HG03354 (cell line): Measurements from ENCODE around the gene LEKR1.
"Not testable (repeated sequence)": the region's sequence is repeated elsewhere in the genome, so short reads cannot be mapped to it uniquely, and the experiment has no call there.

Source experiments
- ATAC-seq: cut with Tn5 transposase; IDR thresholded peaks from one replicate; pipeline ENCODE4 v1.9.1; 2021; ENCODE audit warnings: mild to moderate bottlenecking; ENCODE audit not compliant: unreplicated experiment, poor library complexity, severe bottlenecking

The LEKR1 gene

GRCh38 chr3:156831006-156831405, 4.9 kb downstream of the LEKR1 start:
- no peak for ATAC-seq

DNA sequence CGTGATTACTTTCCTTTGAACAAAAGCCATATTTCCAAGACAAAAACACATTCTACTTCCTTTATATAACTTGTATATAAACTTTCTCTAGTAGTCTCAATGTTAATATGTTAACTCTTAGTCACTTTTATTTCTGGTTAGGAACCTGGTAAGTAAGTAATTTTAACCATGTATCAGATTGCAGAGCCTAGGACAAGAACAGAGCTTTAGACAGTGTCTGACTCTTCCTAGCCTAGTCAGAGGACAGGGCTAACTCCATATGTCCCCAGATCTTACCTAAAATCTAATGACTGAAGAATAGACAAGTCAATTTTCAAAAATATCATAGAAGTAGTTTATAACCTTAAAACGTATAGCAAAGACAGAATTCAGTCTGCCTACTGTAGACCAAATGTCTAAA, 8.3 kb downstream of the LEKR1 start:
- ATAC-seq = no peak

DNA sequence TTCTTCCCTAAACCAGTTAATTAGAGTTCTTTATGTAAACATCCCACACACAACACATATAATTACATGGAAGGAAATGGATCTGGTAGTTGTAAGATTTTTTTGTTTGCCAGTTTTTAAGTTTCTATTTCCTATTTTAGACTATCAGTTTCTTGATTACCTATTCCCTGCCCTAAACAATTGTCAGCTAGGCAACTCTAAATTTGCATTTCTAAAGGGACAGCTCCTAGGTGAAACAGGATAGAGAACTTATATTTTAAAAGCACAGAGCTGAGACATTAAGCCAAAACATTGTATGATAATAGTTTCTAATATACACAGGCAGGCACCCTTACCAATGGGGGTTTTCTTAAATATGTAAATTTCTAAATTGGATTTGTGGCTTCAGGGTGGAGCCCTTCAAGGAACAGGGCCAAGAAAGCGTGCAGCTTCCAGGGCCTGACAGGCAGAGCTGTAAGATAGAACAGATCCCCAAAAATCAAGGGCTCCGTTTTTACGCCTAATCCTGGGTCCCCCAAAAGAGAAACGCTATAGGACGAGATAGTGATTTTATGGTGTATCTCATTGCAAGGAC, 8.9 kb downstream of the LEKR1 start:
- peak; percentile 81 for ATAC-seq

GRCh38 chr3:156836701-156837100, 10.5 kb downstream of the LEKR1 start:
- ATAC-seq = no peak

GRCh38 chr3:156837115-156837514, 11.0 kb downstream of the LEKR1 start:
- no peak for ATAC-seq

GRCh38 chr3:156838035-156838434, 11.9 kb downstream of the LEKR1 start:
- no peak for ATAC-seq

DNA sequence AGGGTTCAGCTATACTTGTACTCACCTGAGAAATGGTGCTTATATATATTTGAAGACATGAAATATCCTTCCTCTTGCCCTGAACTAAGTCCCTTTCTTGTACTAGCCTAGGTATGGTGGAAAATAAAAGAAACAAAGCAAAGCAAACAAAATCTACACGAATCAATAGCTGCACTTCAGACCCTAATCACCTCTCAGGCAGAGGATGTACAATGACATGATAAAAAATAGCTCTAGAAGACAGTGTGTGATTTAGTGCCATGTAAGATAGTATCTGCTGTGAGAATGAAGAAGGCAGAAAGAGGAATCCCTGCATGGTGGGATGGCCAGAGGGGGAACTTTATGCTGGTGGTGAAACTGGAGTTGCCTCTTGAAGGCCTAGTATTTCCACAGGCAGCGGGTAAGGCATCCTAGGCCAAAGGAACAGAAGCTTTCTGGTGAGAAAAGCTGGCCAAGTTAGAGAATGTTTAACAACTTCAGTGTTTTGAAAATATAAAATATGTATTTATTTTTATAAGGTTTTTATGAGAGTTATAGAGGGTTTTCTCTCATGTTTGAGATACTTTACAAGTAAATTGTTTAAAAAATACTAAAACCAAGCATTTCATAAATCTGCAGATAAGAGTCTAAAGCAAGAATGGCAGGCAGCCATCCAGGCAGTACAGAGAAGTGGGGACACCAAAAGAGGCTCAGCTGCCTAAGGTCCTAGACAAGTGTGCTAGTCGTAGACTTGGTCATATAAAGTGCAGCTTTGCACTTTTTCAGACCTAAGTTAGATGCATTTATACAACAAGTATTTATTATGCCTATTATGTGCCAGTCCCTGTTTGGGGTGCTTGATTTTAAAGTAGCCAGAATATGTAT, 14.9 kb downstream of the LEKR1 start:
- no peak for ATAC-seq

GRCh38 chr3:156843071-156843808, 17.1 kb downstream of the LEKR1 start:
- no peak for ATAC-seq

DNA sequence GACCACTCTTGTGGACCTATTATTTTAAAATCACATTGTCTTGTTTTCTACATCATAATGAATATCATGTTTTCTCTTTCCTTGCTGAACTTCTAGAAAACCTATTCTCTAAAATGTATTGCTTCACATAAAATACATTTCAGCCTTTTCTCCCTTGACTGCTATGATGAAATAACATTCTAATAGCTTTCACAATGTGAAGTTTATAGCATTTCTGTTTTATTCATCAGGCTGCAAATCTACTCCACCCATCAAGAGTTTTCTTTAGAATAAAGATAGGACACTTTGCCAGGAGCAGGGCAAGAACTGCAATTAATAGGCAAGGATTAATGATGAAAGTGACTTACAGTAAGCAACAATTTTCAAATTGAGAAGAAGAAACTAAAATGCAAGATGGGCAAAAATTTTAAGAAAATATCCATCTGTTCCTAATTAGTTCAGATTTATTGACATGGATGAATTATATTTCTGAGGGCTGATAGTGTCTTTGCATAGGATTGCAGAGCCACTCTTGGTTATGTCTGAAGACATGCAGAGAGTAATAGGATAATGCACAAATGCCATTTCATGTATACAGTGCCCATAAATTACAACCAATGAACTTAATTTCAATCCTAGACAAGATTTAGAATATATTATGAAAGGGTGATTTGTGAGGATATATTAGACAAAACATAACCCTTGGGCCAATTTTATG, 21.7 kb downstream of the LEKR1 start:
- ATAC-seq = no peak

GRCh38 chr3:156859578-156859977, 33.4 kb downstream of the LEKR1 start:
- peak; percentile 99 for ATAC-seq

- no peak for ATAC-seq
These were observed 34.7 kb downstream of the LEKR1 start for GRCh38 chr3:156860873-156861272.

- ATAC-seq = no peak
These were observed 36.2 kb downstream of the LEKR1 start for GRCh38 chr3:156862338-156862737.

DNA sequence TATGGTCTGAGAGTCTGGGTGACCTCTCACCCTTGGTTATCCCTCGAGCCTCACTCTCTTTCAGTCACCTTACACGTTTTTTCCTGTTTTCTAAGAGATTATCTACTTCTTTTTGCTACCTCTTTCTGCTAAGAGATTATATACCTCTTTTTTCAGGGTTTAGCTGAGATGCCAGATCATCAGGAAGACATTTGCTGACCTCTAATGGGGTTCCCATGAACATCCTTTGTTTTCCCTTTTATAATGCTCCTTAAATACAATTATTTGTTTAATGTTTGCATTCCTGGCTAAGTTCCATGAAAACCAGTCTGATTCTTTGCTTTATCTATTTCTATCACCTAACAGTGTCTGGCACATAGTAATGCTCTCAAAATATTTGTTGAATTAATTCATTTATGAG, 39.6 kb downstream of the LEKR1 start:
- ATAC-seq = no peak

DNA sequence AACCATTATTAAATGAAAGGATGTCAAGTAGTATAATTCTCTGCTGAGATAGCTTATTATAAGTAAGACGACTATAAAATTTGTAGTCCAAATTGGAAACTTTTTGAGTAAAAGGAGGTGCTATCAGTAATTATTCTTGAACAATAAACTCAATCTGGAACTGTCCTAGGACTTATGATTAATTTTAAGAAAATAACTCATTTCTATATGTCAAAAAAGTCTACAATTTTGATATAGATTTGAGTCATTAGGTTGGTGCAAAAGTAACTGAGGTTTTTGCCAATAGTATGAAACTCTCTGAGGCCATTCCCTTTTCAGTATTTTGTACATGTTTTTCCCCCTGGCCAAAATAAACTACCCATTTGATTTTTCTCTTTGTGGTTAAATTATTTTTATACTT, 41.0 kb downstream of the LEKR1 start:
- ATAC-seq = no peak

- ATAC-seq = no peak
These were observed 41.8 kb downstream of the LEKR1 start for GRCh38 chr3:156867920-156868319.

GRCh38 chr3:156873906-156874305, 47.8 kb downstream of the LEKR1 start:
- ATAC-seq = no peak

GRCh38 chr3:156879491-156879890, 53.3 kb downstream of the LEKR1 start:
- not testable (repeated sequence) for ATAC-seq

GRCh38 chr3:156885761-156886160, 59.6 kb downstream of the LEKR1 start:
- no peak for ATAC-seq

DNA sequence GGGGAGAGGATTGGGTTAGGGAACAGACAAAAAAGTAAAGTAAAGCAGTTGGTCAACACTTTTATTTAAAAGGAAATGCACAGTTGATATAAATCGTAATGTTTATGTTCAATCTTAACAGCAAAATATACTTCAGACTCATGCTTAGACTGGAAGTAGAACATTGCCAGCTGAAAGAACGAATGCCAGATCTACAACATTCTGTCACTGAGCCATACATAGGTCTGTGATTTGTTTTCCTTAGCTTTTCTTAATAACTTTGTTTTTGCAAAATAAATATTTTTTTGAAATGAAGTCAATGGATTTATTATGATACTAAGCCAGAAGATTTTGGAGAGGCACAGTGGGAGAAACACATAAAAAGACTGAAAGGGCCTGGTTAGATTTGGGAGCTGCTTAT, 62.0 kb downstream of the LEKR1 start:
- no peak for ATAC-seq

DNA sequence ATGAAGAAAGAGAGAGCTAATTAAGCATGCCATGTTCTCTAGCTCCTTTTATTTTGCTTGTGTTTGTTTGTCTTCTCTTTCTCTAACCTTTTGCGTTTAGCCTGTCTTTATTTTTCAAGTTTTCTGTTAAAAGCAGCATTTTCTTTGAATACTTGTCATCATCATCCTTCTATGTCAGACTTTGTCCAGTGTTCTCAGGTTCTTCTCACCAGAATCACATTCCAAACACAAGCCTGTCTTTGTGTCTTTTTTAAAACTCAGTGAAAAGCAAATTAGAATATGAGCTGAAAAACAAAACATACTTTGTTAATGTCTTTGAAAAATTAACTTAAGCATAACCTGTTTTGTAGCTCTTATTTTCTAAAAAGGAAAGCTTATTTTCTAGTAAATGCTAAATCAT, 62.4 kb downstream of the LEKR1 start:
- ATAC-seq = no peak
